Mesenteric fat pad (tissue), 1 donor: Measurements from ENCODE around the gene RAB3A. TPM values are rescaled to one million over a fixed set of nuclear protein-coding genes. Genes with fewer than 3 reads are reported as not detected.
"Not testable (repeated sequence)": the region's sequence is repeated elsewhere in the genome, so short reads cannot be mapped to it uniquely, and the experiment has no call there.

Experiments used
- DNase-seq: peaks from one replicate; pipeline ENCODE4 v3.0.0-alpha.2; 2020; ENCODE audit warnings: low spot score
- total RNA-seq: library from RNA; stranded (reverse); fragmentation: NEBNext Ultra II Directional; extraction: Animal tissue kit (Norgen Biotek cat#: 25700); gene quantifications from one replicate; pipeline ENCODE4 v1.2.1, GENCODE V29; 2021
- donor health status: DM: yes; HTN: yes; CAD: no.

The RAB3A gene
- total RNA-seq, 1 donor from 2014 or later: 3.0 TPM

GRCh38 chr19:18171605-18172327 is 32.1 kb downstream of the RAB3A start:
- no peak for DNase-seq

GRCh38 chr19:18170714-18171255 is 33.1 kb downstream of the RAB3A start:
- DNase-seq: no peak

DNA sequence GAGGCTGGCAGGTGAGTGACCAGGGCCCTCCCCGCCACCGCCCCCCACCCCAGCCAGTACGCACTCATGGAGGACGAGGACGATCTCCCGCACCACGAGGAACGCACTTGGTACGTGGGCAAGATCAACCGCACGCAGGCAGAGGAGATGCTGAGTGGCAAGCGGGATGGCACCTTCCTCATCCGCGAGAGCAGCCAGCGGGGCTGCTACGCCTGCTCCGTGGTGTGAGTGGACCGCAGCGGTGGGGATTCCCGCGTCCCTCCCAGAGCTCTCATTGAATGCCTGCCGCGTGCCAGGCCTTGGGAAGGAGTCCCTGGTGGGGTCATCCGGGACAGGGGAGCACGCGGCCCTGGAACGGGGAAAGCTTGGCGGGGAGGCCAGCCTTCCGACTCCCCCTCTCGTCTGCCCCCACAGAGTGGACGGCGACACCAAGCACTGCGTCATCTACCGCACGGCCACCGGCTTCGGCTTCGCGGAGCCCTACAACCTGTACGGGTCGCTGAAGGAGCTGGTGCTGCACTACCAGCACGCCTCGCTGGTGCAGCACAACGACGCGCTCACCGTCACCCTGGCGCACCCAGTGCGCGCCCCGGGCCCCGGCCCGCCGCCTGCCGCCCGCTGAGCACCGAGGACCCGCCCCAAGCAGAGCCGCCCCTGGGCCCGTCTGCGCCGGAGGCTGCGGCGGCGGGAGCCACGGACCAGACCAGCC is 35.0 kb downstream of the RAB3A start:
- no peak for DNase-seq

- no peak for DNase-seq
Observed at GRCh38 chr19:18167975-18168645, 35.7 kb downstream of the RAB3A start.

DNA sequence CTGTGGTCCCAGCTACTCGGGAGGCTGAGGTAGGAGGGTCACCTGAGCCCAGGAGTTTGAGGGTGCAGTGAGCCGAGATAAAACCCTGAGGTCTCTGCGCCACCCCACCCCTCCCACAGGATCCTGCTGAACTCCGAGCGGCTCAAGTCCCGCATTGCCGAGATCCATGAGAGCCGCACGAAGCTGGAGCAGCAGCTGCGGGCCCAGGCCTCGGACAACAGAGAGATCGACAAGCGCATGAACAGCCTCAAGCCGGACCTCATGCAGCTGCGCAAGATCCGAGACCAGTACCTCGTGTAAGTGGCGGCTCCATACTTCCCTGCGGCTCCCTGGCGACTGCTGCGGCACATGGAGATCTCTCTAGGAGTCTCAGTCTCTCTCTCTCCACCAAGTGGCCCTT is 36.8 kb downstream of the RAB3A start:
- DNase-seq: no peak

- no peak for DNase-seq
Observed at GRCh38 chr19:18165794-18166544, 37.9 kb downstream of the RAB3A start.

DNA sequence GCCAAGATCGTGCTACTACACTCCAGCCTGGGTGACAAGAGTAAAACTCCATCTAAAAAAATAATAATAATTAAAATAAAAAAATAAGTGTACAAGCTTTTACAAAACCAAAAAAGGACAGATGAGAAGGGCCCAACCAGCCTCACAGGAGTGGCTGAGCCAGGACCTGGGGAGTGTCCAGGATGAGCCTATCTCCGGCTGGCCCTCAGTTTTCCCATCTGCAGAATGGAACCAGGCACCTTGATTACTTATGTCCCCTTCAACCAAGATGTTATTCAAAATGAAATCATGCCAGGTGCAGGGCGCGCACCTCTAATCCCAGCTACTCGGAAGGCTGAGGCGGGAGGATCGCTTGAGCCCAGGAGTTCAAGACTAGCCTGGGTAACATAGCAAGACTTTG is 39.8 kb downstream of the RAB3A start:
- DNase-seq: no peak

DNA sequence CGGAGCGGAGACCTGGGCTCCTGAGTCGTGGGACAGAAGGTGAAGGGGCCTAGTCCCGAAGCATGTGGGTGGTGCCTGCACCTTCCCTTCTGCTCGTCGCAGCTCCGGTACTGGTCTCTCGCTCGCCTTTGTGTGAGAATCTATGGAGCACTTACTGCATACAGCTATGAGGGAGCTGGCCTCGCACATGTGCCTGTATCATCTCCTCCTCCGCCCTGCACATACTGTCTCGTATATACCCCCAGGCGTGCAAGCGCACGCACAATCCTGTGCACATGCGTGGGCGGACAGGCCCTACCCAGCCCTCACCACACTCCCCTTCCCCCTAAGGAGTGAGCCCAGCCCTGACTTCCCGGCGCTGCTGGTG is 42.2 kb downstream of the RAB3A start:
- DNase-seq: no peak

- DNase-seq: peak; percentile 94
Observed at GRCh38 chr19:18160971-18161635, 42.7 kb downstream of the RAB3A start.

DNA sequence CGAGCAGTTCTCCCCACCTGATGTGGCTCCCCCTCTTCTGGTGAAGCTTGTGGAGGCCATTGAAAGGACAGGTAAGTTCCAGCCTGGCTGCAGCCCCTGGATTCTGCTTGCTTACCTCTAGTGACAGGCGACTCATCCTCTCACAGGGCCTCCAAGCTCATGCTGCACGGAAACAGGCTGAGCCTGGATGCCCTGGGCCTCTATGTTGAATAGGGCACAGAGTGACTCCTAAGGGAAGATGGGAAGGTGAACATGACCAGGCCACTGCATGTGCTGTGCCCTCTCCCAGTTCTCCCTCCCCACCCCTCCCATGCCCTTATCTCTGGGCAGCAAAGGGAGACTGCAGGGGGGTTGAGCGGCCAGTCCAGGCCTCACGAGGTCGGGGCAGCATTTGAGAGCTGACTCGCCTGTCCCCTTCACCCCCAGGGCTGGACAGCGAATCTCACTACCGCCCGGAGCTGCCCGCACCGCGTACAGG is 43.3 kb downstream of the RAB3A start:
- DNase-seq: no peak

DNA sequence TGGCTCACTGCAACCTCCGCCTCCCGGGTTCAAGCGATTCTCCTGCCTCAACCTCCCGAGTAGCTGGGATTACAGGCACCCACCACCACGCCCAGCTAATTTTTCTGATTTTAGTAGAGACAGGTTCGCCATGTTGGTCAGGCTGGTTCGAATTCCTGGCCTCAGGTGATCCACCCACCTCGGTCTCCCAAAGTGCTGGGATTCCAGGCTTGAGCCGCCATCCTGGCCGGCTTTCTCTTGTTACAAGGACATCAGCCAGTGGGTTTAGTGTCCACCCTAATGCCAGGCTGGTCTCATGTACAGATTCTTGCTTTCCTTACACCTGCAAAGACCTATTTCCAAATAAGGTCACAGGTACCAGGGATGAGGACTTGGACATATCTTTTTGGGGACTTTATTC is 44.0 kb downstream of the RAB3A start:
- no peak for DNase-seq

DNA sequence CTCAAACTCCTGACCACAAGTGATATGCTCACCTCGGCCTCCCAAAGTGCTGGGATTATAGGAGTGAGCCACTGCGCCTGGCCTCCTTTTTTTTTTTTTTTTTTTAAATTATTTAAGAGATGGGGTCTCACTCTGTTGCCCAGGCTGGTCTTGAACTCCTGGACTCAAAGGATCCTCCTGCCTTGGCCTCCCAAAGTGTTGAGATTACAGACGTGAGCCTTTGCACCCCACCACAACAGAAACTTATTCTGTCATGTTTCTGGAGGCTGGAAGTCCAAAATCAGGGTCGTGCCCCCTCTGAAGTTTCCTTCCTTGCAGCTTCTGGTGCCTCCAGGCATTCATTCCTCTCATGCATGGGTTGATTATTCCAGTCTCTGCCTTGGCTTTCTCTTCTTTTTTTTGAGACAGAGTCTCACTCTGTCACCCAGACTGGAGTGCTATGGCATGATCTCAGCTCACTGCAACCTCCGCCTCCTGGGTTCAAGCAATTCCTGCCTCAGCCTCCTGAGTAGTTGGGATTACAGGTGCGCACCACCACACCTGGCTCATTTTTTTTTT is 44.7 kb downstream of the RAB3A start:
- not testable (repeated sequence) for DNase-seq

- no peak for DNase-seq
Observed at GRCh38 chr19:18158467-18158866, 45.4 kb downstream of the RAB3A start.

DNA sequence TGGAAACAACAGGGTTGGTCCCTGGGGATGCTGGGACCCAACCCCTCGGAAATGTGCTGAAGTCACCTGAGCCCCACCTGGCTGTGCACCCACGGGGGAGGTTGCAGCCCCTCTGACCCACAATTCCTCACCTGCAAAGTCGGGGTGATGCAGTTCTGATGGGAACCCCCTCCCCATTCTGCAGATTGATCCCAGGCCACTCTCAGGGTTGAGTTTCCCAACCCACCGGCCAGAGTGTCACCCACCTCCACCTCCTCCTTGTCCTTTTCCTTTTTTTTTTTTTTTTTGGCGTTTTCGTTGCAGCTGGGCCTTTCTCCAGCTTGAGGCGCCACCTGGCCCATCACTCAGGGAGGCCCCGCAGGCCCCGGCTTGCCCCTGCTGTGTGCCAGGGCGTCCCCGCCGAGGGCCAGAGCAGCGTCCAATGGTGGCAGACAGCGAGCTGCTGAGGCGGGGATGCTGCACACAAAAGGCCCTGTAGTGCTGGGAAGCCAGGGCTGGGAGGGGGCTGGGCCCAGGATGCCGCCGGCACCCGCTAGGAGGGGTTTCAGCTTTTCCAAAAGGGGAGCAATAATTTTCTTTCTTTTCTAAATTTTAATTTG is 46.3 kb downstream of the RAB3A start:
- DNase-seq: no peak

DNA sequence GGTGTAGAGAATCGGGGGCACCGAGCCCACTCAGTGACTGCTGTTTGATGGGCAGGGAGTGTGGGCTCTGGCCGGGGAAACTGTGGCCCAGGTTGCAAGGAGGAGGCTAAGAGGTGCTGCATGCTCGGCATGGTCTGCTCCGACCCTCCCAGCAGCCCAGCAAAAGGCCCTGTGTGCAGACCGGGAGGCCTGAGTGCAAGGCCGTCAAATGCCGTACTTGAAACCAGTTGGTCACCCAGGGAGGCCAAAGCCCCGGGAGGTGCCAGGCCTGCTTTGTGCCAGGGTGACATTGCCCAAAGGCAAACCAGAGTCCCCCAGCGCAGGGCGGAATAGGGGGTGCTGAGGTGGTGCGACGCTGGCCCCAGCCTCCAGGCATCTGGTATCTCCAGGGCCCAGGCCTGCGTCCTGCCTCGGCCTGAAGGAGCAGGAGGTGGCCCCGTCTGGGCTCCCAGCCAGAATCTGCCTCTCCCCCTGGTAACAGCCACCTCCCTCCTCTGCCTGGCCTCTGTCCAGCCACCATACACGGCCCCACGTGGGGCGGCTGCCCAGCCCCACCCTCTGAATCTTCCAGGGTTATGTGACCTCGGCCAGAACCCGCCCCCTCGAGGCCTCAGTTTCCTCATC is 46.9 kb downstream of the RAB3A start:
- DNase-seq: peak; percentile 93

DNA sequence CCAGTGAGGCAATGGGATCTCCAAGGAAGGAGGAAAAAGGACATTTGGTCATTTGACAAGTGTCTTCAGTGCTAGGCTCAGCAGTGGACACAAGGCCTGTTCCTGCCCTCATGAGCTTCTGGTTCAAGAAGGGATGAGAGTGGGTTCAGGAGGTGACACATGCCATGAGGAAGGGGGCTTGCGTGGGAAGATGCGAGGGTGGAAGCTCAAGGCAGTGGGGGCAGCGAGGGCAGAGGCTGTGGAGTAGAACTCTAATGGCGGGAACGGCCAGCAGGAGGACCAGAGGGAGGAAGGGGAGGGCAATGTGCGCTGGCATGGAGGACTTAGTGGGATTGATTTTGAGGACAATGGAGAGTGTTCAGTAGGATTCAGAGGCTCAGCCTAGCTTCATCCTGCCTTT is 47.6 kb downstream of the RAB3A start:
- DNase-seq: no peak

DNA sequence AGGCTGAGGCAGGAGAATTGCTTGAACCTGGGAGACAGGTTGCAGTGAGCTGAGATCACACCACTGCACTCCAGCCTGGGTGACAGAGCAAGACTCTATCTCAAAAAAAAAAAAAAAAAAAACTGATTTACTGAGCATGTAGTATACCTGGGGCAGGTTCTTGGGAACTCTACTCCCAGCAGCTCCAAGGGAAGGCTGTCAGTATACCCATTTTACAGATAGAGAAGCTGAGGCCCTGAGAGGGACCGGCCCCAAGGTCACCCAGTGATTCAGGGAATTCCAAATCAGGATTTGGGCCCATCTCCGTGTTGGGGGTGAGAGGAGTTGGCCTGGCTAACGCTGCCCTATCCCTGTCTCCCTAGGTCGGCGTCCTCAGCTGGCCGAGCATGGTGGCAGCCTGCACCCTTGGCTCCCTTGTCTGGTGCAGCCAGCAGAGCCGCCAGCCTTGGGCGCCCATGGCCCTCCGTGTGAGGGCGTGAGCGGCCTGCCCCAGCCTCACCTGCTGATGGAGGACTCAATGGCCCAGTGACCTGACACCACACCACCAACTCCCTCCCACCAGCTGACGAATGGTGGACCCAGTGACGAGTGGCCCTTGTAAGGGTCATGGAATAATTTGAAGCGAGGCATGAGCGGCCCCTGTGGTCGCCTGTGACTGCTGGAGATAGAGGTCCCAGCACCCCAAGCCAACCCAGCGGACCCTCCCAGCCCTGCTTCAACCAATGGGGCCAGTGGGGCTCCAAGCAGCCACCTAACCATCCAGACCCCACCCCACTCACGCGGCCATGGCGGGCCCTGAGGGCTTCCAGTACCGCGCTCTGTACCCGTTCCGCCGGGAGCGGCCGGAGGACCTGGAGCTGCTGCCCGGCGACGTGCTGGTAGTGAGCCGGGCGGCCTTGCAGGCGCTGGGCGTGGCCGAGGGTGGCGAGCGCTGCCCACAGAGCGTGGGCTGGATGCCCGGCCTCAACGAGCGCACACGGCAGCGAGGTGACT is 48.5 kb downstream of the RAB3A start:
- DNase-seq: no peak

GRCh38 chr19:18153556-18154134 is 50.2 kb downstream of the RAB3A start:
- DNase-seq: no peak
